HG02943 (cell line): ENCODE measurements around the gene CUTA.
"Not testable (repeated sequence)": the region's sequence is repeated elsewhere in the genome, so short reads cannot be mapped to it uniquely, and the experiment has no call there.

Source experiments
- ATAC-seq: cut with Tn5 transposase; IDR thresholded peaks from one replicate; pipeline ENCODE4 v1.9.1; 2021; ENCODE audit warnings: mild to moderate bottlenecking, low read depth, moderate library complexity; ENCODE audit not compliant: unreplicated experiment

The CUTA gene

DNA sequence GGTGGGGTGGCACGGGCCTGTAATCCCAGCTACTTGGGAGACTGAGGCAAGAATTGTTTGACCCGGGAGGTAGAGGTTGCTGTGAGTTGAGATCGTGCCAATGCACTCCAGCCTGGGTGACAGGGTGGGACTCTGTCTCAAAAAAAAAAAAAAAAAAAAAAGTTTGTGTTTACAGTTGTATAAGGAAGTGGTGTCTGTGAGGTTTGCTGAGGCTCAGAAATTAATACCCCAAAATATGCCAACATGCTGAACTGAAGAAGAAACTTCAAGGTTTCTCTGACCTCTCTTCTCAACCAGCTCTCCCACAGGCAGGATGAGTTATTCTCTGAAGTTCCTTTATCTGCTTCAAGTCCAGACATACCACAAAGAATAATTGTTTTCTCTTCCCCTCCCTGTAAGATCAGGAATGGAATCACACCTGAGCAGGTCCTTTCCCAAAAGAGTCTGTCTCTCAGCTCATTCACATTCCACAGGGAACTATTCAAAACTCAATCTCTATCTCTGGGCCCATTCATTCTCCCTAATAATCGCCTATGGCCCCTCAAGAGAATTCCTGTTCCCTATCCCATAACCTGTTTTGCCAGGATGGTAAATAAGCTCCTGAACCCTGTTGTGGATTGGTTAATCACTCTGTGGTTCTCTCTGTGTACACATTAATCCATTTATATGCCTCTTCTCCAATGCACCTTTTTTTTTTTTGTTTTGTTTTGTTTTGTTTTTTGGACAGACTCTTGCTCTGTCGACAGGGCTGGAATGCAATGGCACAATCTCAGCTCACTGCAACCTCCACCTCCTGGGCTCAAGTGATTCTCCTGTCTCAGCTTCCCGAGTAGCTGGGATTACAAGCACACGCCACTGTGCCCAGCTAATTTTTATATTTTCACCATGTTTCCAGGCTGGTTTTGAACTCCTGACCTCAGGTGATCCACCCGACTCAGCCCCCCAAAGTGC, 43.7 kb downstream of the CUTA start:
- no peak for ATAC-seq

DNA sequence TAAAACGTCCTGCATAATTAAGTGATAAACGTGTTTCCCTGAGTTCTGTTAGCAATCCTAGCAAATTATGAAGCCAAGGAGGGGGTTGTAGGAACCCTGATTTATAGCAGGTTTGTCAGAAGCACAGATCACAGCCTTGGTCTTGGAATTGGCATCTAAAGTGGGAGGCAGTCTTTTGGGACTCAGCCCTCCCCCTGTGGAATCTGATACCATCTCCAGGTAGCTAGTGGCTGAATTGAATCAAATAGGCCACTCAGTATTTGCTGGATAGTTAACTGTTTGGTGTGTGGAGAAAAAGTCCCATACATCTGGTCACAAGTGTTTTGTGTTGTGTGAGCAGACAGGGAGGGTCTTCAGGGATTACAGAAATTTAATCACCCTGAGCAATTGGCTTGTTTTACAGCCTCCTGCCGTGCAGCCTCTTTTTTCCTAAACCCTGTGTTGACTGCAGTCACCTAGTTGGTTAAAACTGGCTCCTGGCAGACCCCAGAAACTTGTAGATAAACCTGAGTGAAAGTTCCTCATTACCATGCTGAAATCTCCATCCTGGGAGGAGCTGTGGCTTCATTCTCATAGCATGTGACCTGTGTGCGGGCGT, 45.3 kb downstream of the CUTA start:
- no peak for ATAC-seq

DNA sequence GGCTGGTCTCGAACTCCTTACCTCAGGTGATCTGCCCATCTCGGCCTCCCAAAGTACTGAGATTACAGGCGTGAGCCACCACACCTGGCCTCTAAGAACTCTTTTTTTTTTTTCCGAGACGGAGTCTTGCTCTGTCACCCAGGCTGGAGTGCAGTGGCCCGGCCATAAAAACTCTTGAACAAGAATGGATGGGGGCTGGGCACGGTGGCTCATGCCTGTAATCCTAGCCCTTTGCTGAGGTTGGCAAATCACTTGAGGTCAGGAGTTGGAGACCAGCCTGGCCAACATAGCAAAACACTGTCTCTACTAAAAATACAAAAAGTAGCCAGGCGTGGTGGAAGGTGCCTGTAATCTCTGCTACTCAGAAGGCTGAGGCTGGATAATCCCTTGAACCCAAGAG, 46.0 kb downstream of the CUTA start:
- ATAC-seq, result not testable (repeated sequence)

GRCh38 chr6:33367715-33368025, 50.2 kb downstream of the CUTA start:
- ATAC-seq, result not testable (repeated sequence)

GRCh38 chr6:33367009-33367714, 50.7 kb downstream of the CUTA start:
- ATAC-seq, result no peak
